ENCODE measurements around the gene FRMD4A. TPM values are rescaled to one million over a fixed set of nuclear protein-coding genes. Genes with fewer than 3 reads are reported as not detected.

The FRMD4A gene
- total RNA-seq, 1 experiment from 2014 or later: 0.23 TPM

- no TSS peak for BruUV-seq (replicated peaks)
- H3K27me3 Mint-ChIP-seq (ENCODE audit: insufficient read depth, unreplicated experiment): no peaks in the 10 kb centered on the region
- H3K4me3 Mint-ChIP-seq (ENCODE audit: unreplicated experiment): no peak overlapping the region
- H3K27ac Mint-ChIP-seq (ENCODE audit: low read depth, unreplicated experiment): no peak overlapping the region
- POLR2A ChIA-PET: interaction anchor here (0.9 kb wide), 1 partner anchor 68 kb away, joined by 3 read pairs; no protein-coding TSS in a partner anchor
- H3K4me1 Mint-ChIP-seq (ENCODE audit: insufficient read depth, unreplicated experiment): peaks cover 11% of the 10 kb centered on the region
- no peak for DNase-seq (ENCODE audit: unreplicated experiment)
- H3K9me3 Mint-ChIP-seq (ENCODE audit: unreplicated experiment): no peaks in the 10 kb centered on the region
- no peaks in the 10 kb centered on the region for H3K36me3 Mint-ChIP-seq (ENCODE audit: insufficient read depth, unreplicated experiment)
- CTCF ChIA-PET: no interaction called here
- intact Hi-C loops (cut with micrococcal nuclease): no loop called here
- TF ChIP-seq, protein P1, sequence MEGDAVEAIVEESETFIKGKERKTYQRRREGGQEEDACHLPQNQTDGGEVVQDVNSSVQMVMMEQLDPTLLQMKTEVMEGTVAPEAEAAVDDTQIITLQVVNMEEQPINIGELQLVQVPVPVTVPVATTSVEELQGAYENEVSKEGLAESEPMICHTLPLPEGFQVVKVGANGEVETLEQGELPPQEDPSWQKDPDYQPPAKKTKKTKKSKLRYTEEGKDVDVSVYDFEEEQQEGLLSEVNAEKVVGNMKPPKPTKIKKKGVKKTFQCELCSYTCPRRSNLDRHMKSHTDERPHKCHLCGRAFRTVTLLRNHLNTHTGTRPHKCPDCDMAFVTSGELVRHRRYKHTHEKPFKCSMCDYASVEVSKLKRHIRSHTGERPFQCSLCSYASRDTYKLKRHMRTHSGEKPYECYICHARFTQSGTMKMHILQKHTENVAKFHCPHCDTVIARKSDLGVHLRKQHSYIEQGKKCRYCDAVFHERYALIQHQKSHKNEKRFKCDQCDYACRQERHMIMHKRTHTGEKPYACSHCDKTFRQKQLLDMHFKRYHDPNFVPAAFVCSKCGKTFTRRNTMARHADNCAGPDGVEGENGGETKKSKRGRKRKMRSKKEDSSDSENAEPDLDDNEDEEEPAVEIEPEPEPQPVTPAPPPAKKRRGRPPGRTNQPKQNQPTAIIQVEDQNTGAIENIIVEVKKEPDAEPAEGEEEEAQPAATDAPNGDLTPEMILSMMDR (IDR thresholded peaks at IDR 0.05; ENCODE audit: unreplicated experiment): no peak
These were observed 576.4 kb downstream of the FRMD4A start for GRCh38 chr10:13754277-13754676.

- intact Hi-C loops (cut with micrococcal nuclease): no loop called here
- no TSS peak for BruUV-seq (replicated peaks)
- Mint-ChIP-seq H3K4me1 (ENCODE audit: insufficient read depth, unreplicated experiment) (peaks cover 14% of the 10 kb centered on the region), H3K36me3 (ENCODE audit: insufficient read depth, unreplicated experiment) (no peaks in the 10 kb centered on the region), H3K4me3 (ENCODE audit: unreplicated experiment) (no peak overlapping the region), H3K9me3 (ENCODE audit: unreplicated experiment) (no peaks in the 10 kb centered on the region), H3K27ac (ENCODE audit: low read depth, unreplicated experiment) (no peak overlapping the region), H3K27me3 (ENCODE audit: insufficient read depth, unreplicated experiment) (no peaks in the 10 kb centered on the region)
- TF ChIP-seq, protein P1 (IDR thresholded peaks at IDR 0.05; ENCODE audit: unreplicated experiment): no peak
- ChIA-PET POLR2A (interaction anchor here (1.0 kb wide), 1 partner anchor 15 kb away, joined by 4 read pairs; no protein-coding TSS in a partner anchor), CTCF (no interaction called here)
- DNase-seq (ENCODE audit: unreplicated experiment): no peak
These were observed 579.4 kb downstream of the FRMD4A start for GRCh38 chr10:13751191-13751764.

GRCh38 chr10:13750299-13751190 is 580.2 kb downstream of the FRMD4A start:
- TF ChIP-seq, protein P1 (IDR thresholded peaks at IDR 0.05; ENCODE audit: unreplicated experiment): no peak
- Mint-ChIP-seq H3K27me3 (ENCODE audit: insufficient read depth, unreplicated experiment) (no peaks in the 10 kb centered on the region), H3K27ac (ENCODE audit: low read depth, unreplicated experiment) (no peak overlapping the region), H3K4me1 (ENCODE audit: insufficient read depth, unreplicated experiment) (peaks cover 17% of the 10 kb centered on the region), H3K9me3 (ENCODE audit: unreplicated experiment) (no peaks in the 10 kb centered on the region), H3K36me3 (ENCODE audit: insufficient read depth, unreplicated experiment) (no peaks in the 10 kb centered on the region), H3K4me3 (ENCODE audit: unreplicated experiment) (no peak overlapping the region)
- ChIA-PET CTCF (no interaction called here), POLR2A (interaction anchor here (0.8 kb wide), 1 partner anchor 11 kb away, joined by 3 read pairs; no protein-coding TSS in a partner anchor)
- BruUV-seq (replicated peaks): no TSS peak
- intact Hi-C loops (cut with micrococcal nuclease): no loop called here
- DNase-seq (ENCODE audit: unreplicated experiment): no peak

GRCh38 chr10:13745271-13745670 is 585.5 kb downstream of the FRMD4A start:
- POLR2A ChIA-PET: no interaction called here
- Mint-ChIP-seq H3K4me3 (ENCODE audit: unreplicated experiment) (no peak overlapping the region), H3K9me3 (ENCODE audit: unreplicated experiment) (no peaks in the 10 kb centered on the region), H3K27me3 (ENCODE audit: insufficient read depth, unreplicated experiment) (no peaks in the 10 kb centered on the region), H3K4me1 (ENCODE audit: insufficient read depth, unreplicated experiment) (peaks cover 21% of the 10 kb centered on the region), H3K36me3 (ENCODE audit: insufficient read depth, unreplicated experiment) (no peaks in the 10 kb centered on the region), H3K27ac (ENCODE audit: low read depth, unreplicated experiment) (no peak overlapping the region)
- TF ChIP-seq, protein P1 (IDR thresholded peaks at IDR 0.05; ENCODE audit: unreplicated experiment): no peak
- BruUV-seq (replicated peaks): no TSS peak
- intact Hi-C loops (cut with micrococcal nuclease): no loop called here
- DNase-seq (ENCODE audit: unreplicated experiment): no peak
- CTCF ChIA-PET: interaction anchor here (0.6 to 0.7 kb wide), 2 partner anchors 93 to 210 kb away, joined by 3 to 4 read pairs; no protein-coding TSS in a partner anchor

Data from MCF 10A (cell line).